AG04449 (cell line): ENCODE measurements around the gene ARHGEF11.

Source experiments
- CTCF ChIA-PET: fragments of 350-600 bp; formaldehyde crosslinking; extraction: SDS; loops from one replicate; lab custom pipeline; 2021; ENCODE audit warnings: antibody characterized with exemption; lab: Yijun Ruan, JAX
- POLR2A ChIA-PET: fragments of 400-600, 350-600 bp; formaldehyde crosslinking; extraction: SDS; loops from one replicate; lab custom pipeline; 2020; ENCODE audit warnings: antibody characterized with exemption, inconsistent platforms; lab: Yijun Ruan, JAX
- DNase-seq: peaks from one replicate; pipeline ENCODE4 v3.0.0-alpha.2; 2010; ENCODE audit warnings: low read depth, low spot score
- H3K4me3 ChIP-seq: 2 replicates; pipeline ENCODE4 v1.5.1; 2011; ENCODE audit warnings: low read depth, mild to moderate bottlenecking, control low read depth, low read length
- CTCF ChIP-seq: IDR thresholded peaks from one replicate; pipeline ENCODE4 v1.5.1; 2011; ENCODE audit warnings: mild to moderate bottlenecking, moderate library complexity, low read length, control low read depth, inconsistent platforms; ENCODE audit not compliant: insufficient read depth; ENCODE audit errors: missing control alignments

Gene ARHGEF11

GRCh38 chr1:156897078-156897825 is 148.3 kb downstream of the ARHGEF11 start:
- ChIA-PET CTCF (interaction anchor here (1.0 to 23.6 kb wide), 7 partner anchors 6 to 207 kb away, joined by 3 to 678 read pairs (median 4); partner anchors contain the start of genes LRRC71 and PEAR1), POLR2A (interaction anchor here (0.8 to 1.4 kb wide), 4 partner anchors 15 to 213 kb away, joined by 3 to 4 read pairs (median 3); partner anchors contain the start of genes ISG20L2 and METTL25B)
- TF ChIP-seq CTCF: no peak
- no peak for DNase-seq
- peak overlapping the region; percentile 34 for H3K4me3 ChIP-seq

- H3K4me3 ChIP-seq: peak overlapping the region; percentile 34
- CTCF ChIA-PET: interaction anchor here (1.2 to 23.6 kb wide), 3 partner anchors 28 to 206 kb away, joined by 4 to 678 read pairs (median 21); partner anchors contain the start of gene LRRC71
- peak; percentile 72 for DNase-seq
- TF ChIP-seq CTCF: no peak
- POLR2A ChIA-PET: interaction anchor here (0.8 to 1.4 kb wide), 4 partner anchors 16 to 212 kb away, joined by 3 to 4 read pairs (median 3); partner anchors contain the start of genes ISG20L2 and METTL25B
Observed at GRCh38 chr1:156896490-156897033, 149.0 kb downstream of the ARHGEF11 start.

GRCh38 chr1:156895927-156896326 is 149.6 kb downstream of the ARHGEF11 start:
- no peak for DNase-seq
- H3K4me3 ChIP-seq: peak overlapping the region; percentile 72
- ChIA-PET POLR2A (interaction anchor here (1.0 to 1.4 kb wide), 2 partner anchors 21 to 168 kb away, joined by 3 to 4 read pairs; partner anchors contain the start of genes ISG20L2 and METTL25B), CTCF (interaction anchor here (3.2 to 23.6 kb wide), 3 partner anchors 29 to 206 kb away, joined by 21 to 678 read pairs (median 226); partner anchors contain the start of genes ISG20L2, LRRC71 and METTL25B)
- no peak for TF ChIP-seq CTCF

- ChIA-PET POLR2A (no interaction called here), CTCF (interaction anchor here (1.1 to 23.6 kb wide), 10 partner anchors 19 to 236 kb away, joined by 3 to 678 read pairs (median 4); partner anchors contain the start of genes ISG20L2, LRRC71, METTL25B and NTRK1)
- DNase-seq: no peak
- H3K4me3 ChIP-seq: peak overlapping the region; percentile 72
- no peak for TF ChIP-seq CTCF
Observed at GRCh38 chr1:156895455-156895812, 150.1 kb downstream of the ARHGEF11 start.

GRCh38 chr1:156894711-156895454 is 150.7 kb downstream of the ARHGEF11 start:
- no peak for TF ChIP-seq CTCF
- ChIA-PET CTCF (interaction anchor here (0.6 to 23.6 kb wide), 14 partner anchors 19 to 235 kb away, joined by 3 to 678 read pairs (median 4); partner anchors contain the start of genes ISG20L2, LRRC71, METTL25B and NTRK1), POLR2A (no interaction called here)
- DNase-seq: no peak
- H3K4me3 ChIP-seq: peak overlapping the region; percentile 72
